HG02970 (cell line): ENCODE measurements around the gene MYO9A.

Experiments
- ATAC-seq: cut with Tn5 transposase; IDR thresholded peaks from one replicate; pipeline ENCODE4 v1.9.1; 2021; ENCODE audit warnings: mild to moderate bottlenecking, moderate library complexity, moderate number of reproducible peaks; ENCODE audit not compliant: unreplicated experiment, low FRiP score

The MYO9A gene

DNA sequence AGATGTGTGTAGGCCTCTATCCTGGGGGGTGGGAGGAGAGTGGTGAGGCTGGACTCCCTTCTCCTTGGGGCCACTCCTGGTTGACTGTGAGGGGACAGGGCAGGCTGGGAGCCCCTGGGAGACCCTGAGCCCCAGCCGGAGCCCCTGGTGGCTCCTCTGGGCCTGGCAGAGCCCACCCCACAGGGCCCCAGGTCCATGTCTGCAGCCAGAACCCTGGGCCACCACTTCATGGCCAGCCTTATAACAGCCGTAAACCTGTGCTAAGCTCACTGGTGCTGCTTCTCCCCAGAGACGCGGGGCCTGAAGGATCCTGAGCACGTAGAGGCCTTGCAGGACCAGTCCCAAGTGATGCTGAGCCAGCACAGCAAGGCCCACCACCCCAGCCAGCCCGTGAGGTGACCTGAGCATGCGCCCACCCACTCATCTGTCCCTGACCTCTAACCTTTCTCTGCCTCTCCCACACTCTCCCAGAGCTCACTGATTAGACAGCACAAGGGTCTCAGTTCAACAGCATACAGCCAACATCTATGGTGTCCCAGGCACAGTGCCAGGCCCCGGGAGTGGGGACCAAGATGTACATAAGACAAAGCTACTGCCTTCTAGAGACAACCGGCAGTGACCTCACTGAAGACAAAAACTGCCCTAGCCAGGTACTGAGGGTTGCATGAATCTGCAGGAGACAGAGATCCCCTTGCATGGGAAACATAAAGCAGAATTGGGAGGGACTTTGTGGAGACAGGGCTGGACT, 304.1 kb downstream of the MYO9A start:
- no peak for ATAC-seq

DNA sequence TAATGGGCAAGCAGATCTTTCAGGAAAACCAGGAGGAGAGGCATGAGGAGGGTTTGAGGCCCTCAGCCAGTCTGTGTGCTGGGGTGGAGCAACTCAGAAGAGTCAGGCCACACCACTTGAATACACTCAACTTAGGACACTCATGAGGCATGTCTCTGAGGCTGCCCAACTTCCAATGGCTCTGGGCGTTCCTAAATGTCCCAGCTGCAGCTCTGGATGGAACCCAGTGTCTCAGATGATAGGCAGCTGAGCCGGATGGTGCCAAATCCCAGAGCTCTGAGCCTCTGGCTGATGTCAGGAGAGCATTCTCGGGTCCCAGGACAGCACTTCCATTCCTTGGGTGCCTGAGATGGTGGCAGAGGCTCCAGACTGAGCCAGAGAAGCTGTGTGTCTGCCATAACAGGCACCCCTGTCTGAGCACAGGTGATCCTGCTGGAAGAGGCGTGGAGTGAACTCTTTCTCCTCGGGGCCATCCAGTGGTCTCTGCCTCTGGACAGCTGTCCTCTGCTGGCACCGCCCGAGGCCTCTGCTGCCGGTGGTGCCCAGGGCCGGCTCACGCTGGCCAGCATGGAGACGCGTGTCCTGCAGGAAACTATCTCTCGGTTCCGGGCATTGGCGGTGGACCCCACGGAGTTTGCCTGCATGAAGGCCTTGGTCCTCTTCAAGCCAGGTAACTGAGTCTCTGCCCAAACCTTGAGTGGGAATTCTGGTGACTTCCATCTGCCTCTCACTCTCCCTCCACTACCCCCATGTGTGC, 304.8 kb downstream of the MYO9A start:
- no peak for ATAC-seq

DNA sequence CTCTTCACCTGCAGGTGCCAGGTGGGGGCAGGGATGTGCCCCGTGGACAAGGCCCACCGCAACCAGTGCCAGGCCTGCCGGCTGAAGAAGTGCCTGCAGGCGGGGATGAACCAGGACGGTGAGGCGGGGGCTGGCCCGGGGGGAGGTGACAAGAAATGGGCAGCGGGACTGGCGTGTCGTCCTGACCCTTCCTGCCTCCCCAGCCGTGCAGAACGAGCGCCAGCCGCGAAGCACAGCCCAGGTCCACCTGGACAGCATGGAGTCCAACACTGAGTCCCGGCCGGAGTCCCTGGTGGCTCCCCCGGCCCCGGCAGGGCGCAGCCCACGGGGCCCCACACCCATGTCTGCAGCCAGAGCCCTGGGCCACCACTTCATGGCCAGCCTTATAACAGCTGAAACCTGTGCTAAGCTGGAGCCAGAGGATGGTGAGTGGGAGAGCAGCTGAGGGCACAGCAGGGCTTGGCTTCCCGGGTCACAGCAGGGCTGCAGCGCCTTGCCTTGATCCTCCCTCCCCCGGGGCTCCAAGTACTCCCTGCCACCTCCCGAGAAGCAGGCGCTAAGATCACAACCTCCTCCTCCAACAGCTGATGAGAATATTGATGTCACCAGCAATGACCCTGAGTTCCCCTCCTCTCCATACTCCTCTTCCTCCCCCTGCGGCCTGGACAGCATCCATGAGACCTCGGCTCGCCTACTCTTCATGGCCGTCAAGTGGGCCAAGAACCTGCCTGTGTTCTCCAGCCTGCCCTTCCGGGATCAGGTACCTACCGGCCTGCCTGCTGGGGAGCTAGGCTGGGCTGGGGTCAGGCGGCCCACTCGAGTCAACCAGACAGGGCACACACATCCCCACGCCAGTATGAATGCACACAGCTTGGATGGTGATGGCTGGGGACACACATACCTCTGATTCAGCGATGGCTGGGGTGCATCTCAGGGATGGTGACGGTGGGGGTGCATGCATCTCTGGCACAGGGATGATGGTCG, 305.9 kb downstream of the MYO9A start:
- ATAC-seq: no peak

DNA sequence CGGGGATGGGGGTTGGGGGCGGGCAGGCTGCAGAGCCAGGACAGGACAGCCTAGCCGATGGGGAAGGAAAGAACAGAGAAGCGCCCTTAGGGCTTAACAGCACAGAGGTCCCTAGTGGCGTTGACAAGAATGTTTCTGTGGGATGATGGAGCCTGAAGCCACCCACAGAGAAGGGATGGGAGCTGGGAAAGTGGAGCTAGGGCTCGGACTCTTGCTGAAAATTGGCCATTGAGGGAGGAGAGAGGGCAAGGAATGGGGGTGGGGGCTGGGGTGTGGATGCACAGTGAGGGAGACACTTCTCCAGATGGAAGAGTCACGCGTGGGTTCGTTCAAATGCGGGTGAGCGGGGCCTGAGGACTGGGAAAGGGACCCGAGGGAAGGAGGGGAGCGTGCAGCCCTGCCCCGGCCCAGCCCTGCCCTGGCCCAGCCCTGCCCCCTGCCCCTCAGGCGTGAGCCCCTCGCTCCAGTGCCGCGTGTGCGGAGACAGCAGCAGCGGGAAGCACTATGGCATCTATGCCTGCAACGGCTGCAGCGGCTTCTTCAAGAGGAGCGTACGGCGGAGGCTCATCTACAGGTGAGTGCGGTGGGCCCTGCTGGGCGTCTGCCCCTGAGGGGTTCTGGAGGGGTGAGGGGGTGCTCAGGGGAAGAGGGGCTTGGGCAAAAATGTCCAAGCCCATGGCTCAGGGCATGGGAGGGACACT, 306.8 kb downstream of the MYO9A start:
- no peak for ATAC-seq

DNA sequence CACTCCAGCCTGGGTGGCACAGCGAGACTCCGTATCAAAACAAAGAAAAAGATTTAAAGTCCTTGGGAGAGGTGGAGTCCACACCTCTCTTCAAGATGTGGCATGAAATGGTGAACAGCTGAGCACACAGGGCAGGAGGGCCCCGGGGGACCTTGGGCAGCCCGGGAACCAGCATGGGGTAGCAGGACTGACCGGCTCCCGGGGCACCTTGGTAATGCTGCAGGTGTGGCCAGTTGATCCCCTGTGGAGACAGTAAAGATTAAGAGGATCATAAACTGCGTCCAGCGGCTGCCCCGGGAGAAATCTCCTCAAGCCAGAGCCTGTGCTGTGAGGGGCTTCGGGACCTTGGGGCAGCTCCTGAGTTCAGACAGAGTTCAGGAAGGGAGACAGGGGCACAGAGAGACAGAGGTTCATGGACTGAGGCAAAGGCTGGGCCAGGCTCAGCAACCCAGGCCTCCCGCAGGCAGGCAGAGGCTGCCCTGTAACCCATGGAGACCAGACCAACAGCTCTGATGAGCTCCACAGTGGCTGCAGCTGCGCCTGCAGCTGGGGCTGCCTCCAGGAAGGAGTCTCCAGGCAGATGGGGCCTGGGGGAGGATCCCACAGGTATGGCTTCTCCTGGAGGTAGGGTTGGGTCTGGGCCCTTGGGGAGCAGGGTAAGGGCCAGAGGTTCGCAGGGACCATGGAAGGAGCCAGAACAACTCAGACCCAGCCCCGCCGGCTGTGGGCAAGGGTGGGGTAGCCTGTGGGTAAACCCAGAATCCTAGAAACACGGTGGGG, 307.5 kb downstream of the MYO9A start, which contains the start of gene NR2E3:
Gene NR2E3, plus strand, starts transcription at position 299 of the 780 bp plus-strand sequence. Its CDS starts 190 bp downstream, at position 489.
- no peak for ATAC-seq

DNA sequence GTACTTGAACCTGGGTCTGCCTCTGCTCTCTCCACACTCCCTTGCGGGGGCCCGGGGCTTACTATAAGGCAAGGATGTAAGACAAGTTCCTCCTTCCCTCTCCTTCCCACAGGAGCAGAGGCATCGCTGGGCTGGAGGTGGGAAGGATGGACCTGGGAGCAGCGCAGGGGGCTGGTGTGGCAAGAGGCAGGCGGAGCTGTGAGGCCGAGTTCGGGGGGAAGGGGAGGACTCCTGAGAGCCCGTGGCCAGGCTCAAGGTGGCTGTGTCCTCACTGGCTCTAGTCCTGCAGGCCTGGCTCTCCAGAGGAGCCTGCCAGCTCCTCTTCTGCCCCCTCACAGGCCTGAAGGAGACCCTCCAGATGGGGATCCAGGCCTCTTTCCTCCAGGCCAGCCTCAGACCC, 308.6 kb downstream of the MYO9A start:
- ATAC-seq: no peak

DNA sequence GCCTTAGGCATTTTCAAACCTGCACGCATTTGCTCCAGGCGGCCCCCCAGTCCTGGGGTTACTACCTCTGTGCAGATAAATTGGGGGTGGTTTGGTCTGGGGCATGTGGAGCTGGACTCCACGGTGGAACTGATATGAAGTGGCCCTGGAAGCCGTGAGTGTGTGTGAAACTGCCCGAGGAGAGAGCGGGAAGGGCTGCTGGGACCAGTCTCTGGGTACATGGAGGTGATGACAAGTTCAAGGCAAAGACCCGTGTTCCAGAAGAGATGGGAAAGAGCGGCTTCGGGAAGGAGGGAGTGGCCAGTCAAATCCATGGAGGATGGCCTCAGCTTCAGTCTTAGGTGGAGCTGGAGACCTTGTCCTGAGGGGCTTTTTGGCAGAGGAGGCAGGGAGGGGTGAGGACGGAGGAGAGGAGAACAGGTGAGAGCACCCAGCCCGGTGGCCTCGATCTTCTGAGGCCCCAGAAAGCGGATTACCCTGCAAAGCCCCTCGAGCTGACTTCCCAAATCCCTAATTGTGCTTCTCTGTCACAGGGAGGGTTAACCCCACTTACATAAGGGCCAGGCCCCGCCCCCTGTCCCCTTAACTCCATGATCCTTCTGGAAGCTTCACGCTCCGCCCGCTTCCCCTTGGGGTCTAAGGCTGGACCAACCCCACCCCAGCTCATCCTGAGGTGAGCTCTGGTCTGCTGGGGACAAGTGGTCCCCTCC, 309.5 kb downstream of the MYO9A start:
- ATAC-seq: no peak

DNA sequence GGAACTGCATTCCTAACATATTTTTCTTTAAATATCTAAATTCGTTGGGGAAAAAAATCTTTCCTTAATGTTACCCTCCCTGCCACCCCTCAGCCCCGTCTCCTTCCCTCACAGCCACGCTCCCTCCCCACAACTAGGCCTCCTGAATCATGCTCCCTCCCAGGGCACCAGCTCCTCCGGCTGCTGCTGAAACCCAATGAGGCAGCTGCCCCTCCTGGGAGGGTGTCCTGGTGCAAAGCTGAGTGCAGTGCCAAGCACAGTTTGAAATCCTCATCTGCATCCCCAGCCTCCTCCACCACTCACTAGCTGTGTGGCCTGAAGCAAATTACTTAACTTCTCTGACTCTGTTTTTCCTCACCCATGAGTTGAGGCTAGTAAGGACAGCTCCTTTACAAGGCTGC, 310.3 kb downstream of the MYO9A start:
- ATAC-seq: no peak

DNA sequence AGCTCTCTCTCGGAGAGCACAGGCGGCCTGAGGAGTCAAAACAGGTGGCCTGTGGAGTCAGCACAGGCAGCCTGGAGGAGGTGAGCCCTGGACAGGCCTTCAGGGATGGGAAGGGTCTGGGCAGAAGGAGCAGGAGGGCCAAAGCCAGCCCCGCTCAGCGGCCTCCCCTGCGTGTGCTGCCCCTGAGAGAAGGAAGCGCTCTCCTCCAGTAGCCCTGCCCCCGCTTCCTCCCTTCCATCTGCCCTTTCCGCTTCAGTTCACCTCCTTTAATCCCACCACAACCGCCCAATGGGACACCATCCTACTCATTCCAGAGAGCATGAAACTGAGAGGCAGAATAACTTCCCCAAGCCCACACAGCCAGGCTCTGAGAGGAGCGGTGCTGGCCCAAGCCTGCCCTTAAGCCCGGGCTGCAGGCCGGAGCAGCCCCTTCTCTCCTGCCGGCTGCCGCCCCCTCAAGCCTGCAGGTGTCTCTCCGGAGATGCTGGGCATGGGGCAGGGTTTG, 310.8 kb downstream of the MYO9A start:
- ATAC-seq: no peak

DNA sequence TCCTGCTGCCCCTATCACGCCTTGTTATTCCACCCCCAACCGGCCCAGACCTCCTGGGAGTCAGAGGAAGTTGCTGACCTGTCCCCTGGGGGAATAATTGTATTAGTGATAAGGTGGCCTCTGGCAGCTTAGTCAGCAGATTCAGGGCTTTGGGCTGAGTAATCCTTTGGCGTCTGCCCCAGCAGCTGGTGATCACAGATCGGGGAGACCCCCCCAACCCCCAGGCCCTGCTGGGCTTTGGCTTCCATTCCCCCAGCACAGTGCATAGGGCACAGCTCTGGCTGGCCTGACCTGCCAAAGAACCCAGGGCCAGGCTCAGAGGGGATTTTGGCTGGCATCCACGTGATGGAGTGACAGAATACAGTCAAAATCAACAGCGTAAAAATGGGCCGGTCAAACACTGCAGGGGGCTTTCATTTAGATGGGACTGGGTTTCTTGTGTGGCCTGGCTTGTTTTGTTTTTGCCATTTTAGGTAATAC, 311.5 kb downstream of the MYO9A start:
- no peak for ATAC-seq

DNA sequence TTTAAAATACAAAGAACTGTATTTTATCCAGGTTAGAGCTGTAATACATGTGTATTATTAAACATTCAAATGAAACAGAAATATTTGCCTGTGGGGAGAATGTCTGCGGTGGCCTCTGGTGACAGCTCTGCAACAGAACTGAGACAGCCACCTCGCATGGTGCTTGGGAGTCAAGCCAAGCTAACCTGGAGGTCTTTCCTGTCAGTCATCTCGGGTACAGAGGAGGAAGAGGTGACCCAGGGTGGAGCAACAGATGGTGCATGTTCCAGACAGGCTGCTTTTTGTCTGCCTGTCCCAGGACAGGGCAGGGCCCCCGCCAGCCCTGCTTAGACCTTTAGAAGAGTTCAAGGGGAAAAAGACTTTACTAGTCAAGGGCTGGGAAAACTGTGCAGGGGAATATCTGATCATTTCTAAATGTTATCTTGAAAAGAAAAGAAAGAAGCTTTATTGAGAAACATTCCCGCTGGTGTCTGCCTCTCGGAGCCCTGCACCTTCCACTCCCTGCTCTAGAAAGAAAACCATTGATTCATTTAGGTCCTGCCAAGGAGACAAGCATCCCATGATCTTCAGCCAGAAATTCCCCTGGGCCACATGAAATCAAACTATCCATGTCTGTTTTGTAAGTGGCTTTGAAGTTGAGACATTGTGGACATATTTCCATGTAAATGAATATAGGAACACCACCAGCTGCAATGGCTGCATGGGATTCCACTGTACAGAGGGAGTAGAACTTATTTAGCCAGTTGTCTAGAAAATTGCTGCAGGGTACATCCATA, 313.1 kb downstream of the MYO9A start:
- no peak for ATAC-seq

DNA sequence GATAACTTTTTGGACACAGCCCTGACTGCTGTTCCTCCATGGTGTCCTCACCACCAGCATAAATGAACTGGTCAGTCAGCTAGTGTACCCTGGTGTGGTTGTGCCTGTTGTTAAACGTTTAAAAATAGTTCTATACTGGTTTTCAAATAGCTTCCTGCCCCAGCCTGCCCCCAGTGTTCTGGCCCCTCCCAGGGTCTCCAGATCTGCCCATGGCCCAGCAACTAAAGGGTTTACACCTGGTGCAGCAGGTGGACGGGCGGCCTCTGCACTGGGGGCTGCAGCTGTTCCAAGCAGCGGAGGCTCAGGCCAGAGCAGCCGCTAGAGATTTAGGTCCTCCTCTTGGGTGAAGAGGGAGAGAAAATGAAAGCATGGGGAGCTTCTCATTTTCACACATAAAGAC, 313.7 kb downstream of the MYO9A start:
- no peak for ATAC-seq

DNA sequence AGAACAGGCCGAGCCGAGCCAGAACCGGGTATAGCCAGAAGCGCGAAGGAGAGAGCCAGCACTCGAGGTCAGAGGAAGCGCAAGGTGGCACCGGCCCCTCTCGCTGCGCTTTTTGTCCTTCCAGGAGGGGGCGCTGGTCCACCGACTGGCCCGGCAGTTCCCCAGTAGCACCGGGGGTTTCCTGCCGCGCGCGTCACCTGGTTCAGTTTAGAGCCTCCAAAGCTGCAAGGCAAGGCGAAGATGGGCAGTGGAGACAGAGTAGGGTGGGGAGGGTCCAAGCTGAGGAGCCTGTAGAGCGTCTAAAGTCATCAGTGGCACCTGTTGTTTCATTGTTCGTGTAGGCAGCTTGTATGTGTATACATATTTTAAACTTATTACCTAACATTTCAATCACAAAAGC, 315.2 kb downstream of the MYO9A start:
- ATAC-seq: no peak

DNA sequence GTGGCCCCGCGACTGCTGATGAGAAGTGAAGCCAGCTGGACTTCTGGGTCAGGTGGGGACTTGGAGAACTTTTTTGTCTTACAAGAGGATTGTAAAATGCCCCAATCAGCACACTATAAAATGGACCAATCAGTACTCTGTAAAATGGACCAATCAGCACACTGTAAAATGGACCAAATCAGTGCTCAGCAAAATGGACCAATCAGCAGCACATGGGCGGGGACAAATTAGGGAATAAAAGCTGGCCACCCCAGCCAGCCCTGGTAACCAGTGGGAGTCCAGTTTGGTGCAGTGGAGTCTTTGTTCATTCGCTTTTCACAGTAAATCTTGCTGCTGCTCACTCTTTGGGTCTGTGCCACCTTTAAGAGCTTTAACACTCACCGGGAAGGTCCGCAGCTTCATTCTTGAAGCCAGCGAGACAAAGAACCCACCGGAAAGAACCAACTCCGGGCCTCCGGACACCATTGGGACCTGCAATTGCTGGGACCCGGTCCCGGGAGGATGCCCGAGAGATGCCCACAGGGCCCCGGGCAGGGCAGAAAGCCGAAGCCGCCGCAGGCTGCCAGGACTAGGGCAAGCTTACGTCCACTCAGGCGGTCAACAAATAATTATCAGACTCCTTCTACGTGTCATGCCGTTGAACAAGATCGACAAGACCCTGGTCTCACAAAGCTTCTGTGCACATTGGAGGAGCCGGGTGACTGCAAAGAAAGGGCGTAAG, 315.9 kb downstream of the MYO9A start:
- no peak for ATAC-seq

DNA sequence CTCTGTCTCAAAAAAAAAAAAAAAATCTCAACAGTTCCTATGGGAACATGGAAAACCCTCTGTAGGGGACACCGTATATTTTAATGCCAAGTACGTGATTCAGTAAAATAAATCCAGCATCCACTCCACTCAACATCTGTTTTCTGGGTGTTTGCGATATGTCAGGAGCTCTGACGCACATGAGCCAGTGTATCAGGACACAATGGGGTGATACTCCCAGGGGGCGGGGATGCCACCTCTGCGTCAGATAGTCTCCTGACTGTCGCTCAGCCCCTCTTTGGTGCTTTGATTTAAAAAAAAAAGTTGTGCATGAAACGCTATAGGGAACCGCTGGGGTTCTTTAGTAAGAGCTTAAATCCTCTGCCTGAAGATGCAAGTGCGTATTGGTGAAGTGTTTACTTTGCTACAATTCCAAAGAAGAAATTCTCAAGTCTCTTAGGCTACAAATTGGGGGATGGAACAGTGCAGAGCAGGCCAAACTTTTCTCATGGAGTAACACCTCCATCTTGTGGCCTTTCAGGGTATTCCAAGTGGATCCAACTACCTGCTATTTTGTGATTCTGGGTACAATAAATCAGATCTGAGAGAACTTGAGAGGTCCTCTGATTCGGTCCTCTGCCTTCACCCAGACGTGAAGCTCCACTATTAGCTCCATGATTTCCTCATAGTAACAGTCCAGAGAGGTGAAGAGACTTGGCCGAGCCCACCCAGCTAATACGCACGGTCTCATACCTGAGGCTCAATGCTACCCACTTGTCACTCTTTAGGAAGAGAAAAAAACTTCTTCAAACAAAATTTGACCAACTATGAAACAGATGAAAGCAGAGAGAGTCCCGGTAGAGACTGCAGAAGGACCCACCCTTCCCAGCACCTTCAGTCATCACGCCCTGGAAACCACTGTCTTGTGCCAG, 316.9 kb downstream of the MYO9A start:
- no peak for ATAC-seq

DNA sequence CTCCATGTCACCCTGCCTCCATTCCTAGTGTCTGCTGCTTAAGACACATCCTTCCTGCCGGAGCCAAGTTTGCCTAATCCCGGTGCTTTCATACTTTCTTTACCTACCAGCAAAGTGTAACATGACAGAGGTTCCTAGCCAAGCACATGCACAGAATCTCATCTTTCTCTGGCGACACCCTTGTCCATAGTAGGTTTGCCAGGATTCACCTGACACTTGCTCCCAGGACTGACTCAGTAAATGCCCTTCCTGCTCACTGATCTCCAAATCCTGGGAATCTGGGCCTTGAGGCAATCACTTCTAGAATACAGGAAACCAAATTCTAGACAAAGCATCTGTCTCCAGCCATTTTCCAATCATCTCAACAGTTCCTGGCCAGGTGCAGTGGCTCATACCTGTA, 317.8 kb downstream of the MYO9A start:
- ATAC-seq: no peak
